Effector CD8-positive, alpha-beta T cell (primary cell): ENCODE measurements around the gene PPP1R14B.

Source experiments
- DNase-seq: peaks from one replicate; lab custom pipeline; 2025; lab: John Stamatoyannopoulos, UW

The PPP1R14B gene

DNA sequence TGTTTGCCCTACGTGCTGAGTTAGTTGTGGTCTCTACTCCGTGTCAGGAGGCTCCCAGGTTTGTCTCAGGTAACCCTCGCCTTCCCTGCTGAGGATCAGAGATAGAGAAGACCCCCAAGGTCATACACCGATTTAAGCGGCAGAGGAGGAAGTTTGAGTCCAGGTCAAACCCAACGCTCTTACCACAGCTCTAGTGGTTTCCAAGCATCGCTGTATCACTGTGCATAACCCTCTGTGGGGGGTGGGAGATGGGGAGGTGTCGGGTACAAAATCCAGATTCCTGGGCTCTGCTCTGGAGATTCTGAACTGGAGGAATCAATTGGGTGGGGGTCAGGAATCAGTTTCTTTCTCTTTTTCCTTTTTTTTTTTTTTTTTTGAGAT is 15.8 kb downstream of the PPP1R14B start:
- no peak for DNase-seq

DNA sequence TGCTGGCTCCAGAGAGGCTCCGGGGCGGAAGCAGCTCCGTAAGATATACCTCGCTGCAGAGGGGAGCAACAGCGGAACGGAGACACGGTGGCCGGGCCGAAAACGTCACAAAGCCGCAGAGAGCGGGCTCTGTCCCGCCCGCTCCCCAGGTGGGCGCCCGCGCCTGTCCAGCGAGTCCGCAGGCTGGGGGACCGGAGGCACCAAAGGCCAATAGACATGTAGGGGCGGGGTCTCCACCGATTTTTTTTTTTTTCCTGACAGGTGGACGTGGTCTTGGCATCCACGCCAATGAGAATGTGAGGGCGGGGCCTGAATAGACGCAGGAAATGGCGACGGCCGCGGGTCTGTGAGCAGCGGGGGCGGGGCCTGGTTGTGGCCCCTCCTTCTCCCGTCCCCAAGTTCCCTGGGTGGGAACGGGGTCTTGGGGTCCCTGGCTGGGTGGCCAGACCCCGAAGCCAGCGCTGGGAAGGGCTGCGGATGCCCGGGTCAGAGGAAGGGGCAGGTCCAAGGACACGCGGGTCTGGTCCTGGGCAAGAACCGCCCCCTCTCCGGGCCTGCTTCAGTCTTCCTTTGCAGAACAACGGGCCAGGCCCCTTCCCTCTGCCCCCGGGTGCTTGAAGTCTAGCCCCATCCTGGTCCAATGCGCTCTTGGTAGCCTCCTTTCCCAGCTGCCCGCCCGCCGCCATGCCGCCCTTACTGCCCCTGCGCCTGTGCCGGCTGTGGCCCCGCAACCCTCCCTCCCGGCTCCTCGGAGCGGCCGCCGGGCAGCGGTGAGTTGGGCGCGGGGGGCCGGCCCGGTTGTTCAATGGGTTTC is 16.4 kb downstream of the PPP1R14B start, which contains the start of gene DNAJC4:
Gene DNAJC4 (plus strand): TSS at position 378 of the 814 bp plus-strand sequence. CDS start 307 bp downstream, at position 685.
- DNase-seq, result peak; percentile 78

DNA sequence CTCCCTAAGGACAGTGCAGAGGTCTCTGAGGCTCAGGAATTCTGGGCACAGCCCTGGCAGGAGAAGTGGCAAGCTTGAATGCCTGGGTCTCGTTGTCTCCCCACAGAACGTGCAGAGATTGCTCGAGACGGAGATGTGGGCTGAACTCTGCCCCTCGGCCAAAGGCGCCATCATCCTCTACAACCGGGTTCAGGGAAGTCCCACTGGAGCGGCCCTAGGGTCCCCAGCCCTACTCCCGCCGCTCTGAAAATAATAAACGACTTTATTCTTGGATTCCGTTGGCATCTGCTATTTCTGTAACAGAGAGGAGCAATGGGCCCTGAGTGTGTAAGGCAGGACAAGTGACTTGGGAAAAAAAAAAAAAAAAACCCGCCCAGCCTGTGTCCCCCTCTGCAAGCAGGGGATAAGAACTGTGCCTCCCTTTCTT is 17.0 kb downstream of the PPP1R14B start:
- DNase-seq, result no peak

DNA sequence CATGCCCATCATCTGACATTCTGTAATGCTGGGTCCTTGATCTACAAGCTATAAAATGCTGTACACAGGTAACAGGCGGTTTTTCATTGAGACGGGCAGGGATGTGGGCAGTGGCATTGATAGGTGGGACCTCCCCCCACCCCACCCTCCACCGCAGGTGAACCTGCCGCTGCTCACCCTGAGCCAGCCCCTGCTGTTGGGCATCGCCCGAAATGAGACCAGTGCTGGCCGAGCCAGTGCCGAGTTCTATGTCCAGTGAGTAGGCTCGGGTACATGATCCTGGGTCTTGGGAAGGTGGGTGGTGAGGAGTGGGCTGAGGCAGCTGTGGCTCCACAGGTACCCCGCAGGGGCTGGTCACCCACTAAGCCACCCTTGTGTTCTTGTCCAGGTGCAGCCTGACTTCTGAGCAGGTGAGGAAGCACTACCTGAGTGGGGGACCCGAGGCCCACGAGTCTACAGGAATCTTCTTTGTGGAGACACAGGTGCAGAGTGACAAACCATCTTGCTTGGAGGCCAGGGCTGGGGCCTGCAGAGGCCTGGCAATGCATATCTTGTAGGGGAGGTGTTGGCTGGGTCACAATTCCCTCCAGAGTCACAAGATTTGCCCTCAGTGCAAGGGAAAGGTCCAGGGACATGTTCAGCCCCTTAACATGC is 17.5 kb downstream of the PPP1R14B start:
- DNase-seq, result no peak

DNA sequence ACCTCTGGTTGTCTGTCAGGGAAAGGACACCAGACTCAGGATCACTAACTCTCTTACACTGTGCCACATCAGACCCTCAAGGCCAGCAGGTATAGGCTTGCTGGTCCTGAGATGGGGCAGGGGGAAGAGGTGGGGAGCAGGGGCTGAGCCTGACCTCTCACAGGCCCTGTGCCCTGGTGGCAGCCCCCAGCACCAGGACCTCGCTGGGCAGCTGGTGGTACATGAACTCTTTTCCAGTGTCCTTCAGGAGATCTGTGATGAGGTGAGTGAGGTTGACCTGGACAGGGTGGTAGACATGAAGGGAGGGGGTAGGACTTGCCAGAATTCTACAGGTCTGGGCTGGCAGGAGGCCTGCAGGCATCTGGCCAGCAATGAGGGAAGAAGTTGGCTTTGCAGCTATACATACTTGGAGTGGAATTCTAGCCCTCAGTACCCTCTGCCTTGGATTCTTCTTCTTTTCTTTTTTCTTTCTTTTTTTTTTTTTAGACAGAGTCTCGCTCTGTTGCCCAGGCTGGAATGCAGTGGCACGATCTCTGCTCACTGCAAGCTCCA is 19.3 kb downstream of the PPP1R14B start:
- no peak for DNase-seq

DNA sequence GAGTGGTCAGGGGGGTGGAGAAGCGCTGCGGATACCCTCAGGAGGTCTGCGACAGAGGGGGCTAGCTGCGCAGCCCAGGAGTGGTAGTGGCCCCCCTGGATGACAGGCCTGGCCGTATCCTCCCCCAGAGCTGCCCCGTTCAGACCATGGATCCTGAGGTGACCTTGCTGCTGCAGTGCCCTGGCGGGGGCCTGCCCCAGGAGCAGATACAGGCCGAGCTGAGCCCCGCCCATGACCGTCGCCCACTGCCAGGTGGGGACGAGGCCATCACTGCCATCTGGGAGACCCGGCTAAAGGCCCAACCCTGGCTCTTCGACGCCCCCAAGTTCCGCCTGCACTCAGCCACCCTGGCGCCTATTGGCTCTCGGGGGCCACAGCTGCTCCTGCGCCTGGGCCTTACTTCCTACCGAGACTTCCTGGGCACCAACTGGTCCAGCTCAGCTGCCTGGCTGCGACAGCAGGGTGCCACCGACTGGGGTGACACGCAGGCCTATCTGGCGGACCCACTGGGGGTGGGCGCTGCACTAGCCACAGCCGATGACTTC is 20.2 kb downstream of the PPP1R14B start:
- DNase-seq, result peak; percentile 49

DNA sequence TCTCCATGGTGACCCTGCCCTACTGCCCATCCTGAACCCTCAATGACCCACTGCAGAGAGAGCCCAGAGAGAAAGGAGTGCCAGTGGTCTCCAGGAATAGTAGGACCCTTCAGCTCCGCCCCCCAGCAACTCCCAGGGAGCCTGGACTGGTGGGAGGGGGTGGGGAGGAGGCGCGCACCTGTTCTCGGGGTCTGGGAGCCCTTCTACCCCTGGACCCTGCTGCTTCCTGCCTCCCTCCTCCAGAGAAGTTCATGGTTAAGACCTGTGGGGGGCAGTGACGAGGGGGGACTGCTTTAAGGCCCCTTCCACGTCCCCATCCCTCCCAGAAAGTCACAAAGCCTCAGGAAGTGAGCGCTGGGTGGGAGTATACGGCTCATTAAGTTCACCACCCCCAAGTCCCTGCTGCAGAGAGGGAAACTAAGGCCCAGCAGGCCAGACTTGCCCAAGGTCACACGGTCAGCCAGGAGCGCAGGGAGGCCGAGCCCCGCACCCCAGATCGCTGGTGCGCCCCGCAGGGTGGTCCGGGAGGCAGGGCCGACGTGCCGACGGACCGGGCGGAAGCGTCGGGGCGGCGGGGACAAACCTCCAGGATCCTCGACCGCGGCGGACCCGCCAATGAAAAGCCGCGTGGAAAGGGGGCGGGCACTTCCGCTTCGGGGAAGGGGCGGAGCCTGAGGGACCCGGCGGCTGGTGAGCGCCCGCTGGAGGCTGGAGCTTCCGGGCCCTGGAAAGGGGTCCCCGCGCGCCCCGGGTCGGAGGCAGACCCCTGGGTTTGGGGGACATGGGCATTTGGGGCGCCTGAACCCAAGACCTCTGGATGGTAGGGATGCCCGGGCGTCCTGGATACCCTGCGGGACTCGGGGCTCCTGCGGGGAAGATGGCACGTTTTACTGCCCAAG is 20.9 kb downstream of the PPP1R14B start, which contains the start of the genes NUDT22 and TRPT1:
Gene NUDT22 (plus strand): TSS at position 667 of the 899 bp plus-strand sequence. CDS start 379 bp downstream, outside the sequence.
Gene TRPT1 (minus strand): TSS at position 579 of the 899 bp plus-strand sequence. CDS start 326 bp downstream, at position 253.
- peak; percentile 84 for DNase-seq

DNA sequence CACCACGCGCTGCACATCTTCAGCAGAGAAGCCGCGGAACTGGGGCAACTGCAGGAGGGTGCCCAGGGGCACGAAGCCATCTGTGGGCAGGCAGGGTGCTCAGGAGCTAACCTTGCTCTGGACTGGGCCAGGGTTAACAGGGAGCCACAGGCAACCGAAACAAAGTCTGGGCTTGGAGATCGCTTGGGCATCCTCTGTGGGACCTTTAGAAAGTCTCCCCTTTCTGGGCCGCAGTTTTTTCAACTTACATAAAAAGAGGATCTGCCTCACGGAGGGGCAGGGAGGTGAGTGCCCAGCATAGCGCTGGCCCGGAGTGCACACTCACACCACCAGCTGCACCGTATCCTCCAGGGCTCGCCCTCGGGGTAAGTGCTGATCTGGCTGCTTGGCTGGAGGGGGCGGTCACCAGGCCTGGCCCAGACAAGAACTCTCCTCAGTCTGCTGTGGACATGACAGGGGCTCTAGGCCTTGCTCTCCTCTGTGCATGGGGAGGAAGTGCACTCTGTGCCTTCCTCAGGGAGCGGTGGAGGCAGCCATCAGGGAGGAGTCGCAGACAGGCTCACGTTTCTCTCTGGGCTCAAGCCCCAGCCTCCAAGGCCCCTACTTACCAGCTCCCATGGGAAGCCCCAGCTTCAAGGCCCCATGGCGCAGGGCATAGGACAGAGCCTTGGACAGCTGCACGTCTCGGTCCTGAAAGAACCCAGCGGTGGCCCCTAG is 21.7 kb downstream of the PPP1R14B start:
- no peak for DNase-seq

DNA sequence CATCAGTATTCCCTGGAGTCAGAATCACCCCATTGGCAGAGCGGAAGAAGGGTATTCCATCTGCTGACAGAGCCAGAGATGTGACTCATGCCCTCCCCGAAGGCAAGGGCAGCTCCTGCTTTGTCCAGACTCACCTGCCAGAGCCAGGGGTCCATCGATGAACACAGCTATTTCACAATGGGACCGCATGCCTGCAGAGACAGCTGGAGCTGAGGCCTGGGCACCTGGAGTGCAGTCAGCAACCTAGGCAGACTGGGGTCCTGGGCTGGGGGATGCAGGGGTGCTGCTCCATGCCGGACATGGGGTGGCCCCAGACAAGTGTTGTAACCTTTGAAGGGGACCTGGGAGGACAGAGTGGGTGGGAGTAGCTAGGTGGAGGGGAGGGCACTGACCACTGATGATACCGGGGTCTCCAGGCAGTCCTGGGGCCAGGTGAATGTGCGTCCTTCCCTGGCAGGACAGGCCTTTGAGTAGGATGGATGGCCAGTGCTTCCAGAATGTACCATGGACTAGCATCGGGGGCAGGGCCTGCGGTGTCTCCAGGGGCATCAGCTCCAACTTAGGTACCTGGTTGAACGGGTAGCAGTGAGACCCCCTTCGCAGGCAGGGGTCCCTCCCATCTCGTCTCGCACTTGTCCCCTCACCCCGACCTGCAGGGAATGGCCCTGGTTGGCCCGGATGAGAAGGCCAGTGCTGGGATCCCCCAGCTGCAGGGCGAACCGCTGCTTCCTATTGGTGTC is 22.4 kb downstream of the PPP1R14B start:
- no peak for DNase-seq

DNA sequence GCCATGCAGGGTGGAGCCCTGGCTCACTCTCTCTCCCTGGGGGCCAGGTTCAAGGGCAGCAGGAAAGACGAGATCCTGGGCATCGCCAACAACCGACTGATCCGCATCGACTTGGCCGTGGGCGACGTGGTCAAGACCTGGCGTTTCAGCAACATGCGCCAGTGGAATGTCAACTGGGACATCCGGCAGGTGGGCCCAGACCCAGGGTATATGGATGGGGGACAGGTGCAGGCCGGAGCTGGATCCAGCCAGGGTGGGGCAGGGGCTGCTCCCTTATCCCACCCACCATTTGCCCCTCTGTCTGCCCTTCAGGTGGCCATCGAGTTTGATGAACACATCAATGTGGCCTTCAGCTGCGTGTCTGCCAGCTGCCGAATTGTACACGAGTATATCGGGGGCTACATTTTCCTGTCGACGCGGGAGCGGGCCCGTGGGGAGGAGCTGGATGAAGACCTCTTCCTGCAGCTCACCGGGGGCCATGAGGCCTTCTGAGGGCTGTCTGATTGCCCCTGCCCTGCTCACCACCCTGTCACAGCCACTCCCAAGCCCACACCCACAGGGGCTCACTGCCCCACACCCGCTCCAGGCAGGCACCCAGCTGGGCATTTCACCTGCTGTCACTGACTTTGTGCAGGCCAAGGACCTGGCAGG is 23.6 kb downstream of the PPP1R14B start:
- DNase-seq, result no peak

DNA sequence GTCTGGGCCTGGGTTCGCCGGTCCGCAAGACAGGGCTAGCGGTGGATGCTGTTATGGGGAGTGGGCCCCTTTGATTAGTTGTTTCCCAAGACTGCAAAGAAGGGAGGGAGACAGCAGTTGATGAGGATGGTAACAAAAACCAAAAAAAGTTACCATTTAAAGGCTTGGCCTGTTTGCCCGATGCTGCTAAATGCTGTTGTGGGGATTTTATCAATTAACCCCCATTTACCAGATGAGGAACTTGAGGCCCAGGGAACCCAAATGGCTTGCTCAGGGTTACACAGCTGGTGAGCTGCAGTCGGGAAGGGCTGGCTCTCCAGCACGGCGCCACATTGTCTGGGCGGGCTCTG is 24.1 kb downstream of the PPP1R14B start:
- no peak for DNase-seq

DNA sequence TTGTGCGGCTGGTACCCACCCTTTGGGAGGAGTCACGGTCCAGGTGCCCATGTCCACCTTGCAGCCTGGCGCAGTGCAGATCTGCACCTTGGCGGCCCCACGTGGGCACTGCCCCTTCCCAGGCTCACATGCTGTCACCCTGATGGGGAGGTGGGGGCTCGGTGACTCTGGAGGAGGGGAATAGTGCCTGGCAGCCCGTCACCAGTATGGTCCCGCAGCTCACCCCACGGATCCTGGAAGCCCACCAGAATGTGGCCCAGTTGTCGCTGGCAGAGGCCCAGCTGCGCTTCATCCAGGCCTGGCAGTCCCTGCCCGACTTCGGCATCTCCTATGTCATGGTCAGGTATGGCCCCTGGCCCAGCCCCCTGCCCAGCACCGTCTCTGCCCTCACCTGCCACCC is 25.9 kb downstream of the PPP1R14B start:
- DNase-seq, result no peak

DNA sequence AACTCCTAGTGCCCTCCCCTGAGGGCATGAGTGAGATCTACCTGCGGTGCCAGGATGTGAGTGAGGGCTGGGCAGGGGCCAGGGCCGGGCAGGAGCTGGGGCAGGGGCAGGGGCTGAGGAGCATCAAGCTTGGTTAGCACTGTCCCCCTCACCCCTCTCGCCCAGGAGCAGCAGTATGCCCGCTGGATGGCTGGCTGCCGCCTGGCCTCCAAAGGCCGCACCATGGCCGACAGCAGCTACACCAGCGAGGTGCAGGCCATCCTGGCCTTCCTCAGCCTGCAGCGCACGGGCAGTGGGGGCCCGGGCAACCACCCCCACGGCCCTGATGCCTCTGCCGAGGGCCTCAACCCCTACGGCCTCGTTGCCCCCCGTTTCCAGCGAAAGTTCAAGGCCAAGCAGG is 26.5 kb downstream of the PPP1R14B start:
- no peak for DNase-seq

DNA sequence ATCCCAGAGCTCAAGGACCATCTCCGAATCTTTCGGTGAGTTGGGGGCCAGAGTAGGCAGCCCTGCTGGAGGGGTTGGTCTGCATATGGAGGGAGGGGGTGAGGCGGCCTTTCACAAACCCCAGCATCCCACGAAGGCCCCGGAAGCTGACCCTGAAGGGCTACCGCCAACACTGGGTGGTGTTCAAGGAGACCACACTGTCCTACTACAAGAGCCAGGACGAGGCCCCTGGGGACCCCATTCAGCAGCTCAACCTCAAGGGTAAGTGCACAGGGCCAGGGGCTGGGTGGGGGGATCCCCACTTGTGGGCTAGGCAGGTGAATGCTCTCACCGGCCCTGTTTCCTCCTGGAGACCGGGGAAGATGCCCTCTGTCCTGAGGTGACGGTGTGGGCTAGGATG is 27.0 kb downstream of the PPP1R14B start:
- DNase-seq, result no peak

DNA sequence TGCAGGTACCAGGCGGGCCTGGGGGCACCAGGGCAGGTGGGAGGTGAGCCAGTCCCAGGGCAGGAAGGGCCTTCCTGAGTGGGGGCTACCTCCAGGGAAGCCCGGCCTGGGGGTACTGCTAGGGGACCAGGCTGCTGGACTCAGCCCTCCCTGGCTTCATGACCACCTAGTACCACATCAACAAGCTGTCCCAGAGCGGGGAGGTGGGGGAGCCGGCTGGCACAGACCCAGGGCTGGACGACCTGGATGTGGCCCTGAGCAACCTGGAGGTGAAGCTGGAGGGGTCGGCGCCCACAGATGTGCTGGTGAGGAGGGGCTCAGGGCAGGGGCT is 27.4 kb downstream of the PPP1R14B start:
- DNase-seq, result no peak

DNA sequence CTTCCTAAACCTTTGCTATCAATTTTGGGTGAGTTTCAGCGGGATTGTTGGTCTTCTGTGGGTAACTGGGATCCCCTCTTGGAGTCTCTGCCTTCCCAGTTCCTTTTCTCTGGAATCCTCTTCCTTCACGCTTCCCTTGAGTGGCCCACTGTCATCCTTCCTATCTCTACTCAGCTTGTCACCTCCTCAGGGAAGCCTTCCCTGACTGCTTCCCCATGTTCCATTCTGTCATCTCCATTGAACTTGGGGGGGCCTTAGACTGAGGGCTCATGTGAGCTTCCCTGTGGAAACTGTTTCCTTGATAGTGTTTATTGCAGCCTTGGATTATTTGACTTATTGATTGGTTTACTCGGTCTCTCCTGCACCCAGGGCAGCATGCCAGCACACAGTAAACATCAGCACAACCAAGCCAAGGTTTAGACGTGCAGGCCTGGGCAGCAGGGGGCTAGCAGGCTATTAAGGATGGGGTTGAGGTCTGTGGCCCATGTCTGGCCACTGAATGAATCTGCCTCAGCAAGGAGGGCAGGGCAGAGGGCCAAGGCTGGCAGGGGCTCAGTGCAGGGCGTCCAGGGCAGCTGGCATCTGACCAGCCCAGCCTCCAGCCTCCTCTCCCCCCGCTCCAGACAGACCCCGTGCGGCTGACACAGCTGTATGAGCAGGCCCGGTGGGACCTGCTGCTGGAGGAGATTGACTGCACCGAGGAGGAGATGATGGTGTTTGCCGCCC is 28.0 kb downstream of the PPP1R14B start:
- DNase-seq, result no peak

DNA sequence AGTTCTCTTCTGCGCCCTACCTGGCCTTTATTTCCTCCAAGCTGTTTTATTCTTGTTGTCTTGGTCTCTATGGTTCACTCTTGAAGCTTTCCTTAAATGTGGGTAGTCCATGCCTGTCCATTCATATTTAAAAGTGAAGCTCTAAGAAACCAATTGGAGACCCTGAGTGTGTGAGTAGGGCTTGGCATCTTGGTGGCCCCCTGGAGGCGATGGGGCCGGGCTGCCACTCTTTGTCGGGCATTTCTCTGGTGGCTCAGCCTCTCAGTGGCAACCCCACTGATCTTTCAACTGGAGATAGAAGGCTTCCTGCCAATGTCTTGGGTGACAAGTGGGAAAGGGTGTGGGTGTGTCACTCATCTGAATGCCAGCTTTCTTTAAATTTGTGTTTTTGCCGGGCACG is 29.9 kb downstream of the PPP1R14B start:
- no peak for DNase-seq

DNA sequence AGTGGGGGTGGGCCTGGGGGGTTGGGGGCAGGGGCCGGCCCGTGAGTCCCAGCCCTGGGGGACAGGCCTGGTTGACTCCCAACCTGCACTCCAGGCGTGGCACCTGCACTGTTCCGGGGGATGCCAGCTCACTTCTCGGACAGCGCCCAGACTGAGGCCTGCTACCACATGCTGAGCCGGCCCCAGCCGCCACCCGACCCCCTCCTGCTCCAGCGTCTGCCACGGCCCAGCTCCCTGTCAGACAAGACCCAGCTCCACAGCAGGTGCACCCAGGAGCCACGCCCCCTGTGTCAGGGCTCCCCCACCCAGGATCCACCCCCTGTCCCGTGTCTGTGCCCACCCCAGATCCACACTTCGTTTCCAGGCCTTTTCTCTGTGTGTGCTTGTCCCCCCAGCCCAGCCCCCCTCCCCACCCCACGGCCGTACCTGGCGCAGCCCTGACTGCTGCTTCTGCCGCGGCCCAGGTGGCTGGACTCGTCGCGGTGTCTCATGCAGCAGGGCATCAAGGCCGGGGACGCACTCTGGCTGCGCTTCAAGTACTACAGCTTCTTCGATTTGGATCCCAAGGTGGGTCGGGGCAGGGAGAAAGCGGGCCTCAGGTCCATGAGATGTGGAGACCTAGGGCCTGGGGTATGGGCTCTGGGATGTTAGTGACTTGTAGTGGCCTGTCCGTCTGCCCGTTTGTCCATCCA is 35.4 kb downstream of the PPP1R14B start:
- DNase-seq, result no peak
